GM19463 (cell line): ENCODE results near the gene SLC4A7.
A peak's percentile ranks its signal among the peaks of the same experiment; 100 is the strongest.

Experiments used
- ATAC-seq: cut with Tn5 transposase; IDR thresholded peaks from one replicate; pipeline ENCODE4 v1.9.1; 2021; ENCODE audit warnings: mild to moderate bottlenecking, moderate library complexity; ENCODE audit not compliant: unreplicated experiment

Gene SLC4A7

GRCh38 chr3:27368831-27369607 is 115.2 kb downstream of the SLC4A7 start, which contains the start of gene NEK10:
Gene NEK10, minus strand, starts transcription at chr3:27369383. Its CDS starts 16,501 bp downstream, at chr3:27352882.
- ATAC-seq, result peak; percentile 100

DNA sequence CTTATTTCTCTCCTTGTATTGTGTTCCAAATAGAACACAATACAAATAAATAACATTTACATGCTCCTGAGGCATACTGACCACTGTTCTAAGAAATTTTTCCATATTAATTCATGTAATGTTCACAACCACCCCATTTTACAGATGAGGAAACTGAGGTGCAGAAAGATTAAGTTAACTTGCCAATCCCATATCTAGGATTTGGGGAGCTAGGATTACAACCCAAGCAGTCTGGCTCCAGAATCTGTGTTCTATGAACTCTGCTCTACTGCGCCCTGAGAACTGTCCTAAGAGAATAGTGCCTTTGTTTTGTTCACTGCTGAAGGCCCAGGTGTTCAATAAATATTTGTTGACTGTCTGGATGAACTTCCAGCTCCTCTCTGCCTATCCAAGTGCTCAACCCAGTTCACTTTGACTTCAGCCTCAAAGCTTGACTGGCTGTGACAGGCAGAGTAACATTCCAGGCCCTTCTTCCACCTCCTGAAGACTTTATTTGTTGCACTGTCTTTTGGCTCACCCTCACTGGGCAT is 118.1 kb downstream of the SLC4A7 start:
- ATAC-seq, result no peak

- ATAC-seq, result peak; percentile 49
Measured at GRCh38 chr3:27360113-27361078, 123.8 kb downstream of the SLC4A7 start.

DNA sequence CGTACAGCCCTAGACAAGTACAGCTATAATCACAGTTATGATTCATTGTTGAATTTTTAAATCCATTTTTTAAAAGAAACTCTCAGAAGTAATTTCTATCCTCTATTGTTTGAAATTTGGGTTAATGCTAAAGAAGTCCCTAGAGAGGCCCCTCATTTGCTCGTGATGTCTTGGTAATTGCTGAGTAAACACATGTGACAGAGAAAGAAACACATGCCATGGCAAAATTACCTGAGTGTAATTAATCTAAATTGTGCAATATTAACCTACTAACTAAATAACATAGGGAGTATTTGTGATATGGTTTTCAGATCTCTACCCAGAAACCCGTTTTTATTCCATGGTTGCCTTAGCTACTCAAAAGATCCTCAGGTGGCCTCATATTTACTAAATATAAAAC is 125.8 kb downstream of the SLC4A7 start:
- no peak for ATAC-seq

DNA sequence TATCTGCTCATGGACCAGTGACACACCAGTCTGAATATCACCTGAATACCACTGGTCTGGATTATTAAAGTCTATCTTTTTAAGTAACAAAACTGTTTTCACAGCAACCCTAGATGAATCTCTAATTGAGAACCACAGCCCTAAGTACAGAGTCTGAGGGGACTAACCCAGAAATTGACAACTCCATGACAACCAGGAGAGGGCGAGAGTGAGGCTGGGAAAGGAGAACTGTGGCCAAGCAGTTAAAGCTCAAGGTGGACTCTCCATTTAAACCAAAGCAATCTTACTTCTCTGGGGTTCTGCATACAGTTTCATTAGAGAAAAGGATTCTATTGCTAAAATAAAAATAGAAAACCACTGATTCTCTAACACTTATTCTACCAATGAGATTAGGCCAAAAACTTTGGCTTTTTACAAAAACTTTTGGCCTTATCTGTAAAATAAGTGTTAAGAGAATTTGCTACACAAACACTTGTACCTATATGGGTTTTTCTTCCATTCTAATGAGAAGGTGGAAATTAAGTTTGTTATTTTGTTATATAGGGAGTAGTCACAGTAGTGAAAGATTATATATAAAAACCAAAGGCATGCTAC is 126.4 kb downstream of the SLC4A7 start:
- peak; percentile 83 for ATAC-seq

- no peak for ATAC-seq
Measured at GRCh38 chr3:27356976-27357375, 127.2 kb downstream of the SLC4A7 start.

- no peak for ATAC-seq
Measured at GRCh38 chr3:27354588-27355203, 129.5 kb downstream of the SLC4A7 start.

GRCh38 chr3:27354161-27354560 is 130.0 kb downstream of the SLC4A7 start:
- no peak for ATAC-seq

- ATAC-seq, result no peak
Measured at GRCh38 chr3:27353221-27353620, 131.0 kb downstream of the SLC4A7 start.

DNA sequence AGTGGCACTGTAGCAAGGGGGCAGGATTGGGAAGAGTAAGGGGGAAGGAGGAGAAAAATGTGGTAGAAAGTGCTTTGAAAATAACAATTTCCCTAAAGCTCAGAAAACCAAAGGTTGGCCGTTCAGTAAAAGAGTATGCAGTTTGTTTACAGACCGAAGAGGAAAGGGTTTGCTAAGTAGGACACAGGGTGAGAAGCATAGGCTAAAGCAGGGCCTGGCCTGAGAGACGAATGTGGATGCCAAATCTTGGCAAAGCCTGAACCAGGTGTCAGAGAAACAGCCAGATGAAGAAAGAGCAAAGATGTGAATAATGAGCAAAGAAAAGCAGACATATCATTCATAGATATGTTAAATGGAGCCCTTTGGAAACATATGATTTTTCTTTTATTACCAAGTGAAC is 132.1 kb downstream of the SLC4A7 start:
- no peak for ATAC-seq

- ATAC-seq, result peak; percentile 62
Measured at GRCh38 chr3:27349832-27350231, 134.4 kb downstream of the SLC4A7 start.

GRCh38 chr3:27345959-27346865 is 138.0 kb downstream of the SLC4A7 start:
- ATAC-seq, result no peak

GRCh38 chr3:27345493-27345892 is 138.7 kb downstream of the SLC4A7 start:
- ATAC-seq, result no peak

DNA sequence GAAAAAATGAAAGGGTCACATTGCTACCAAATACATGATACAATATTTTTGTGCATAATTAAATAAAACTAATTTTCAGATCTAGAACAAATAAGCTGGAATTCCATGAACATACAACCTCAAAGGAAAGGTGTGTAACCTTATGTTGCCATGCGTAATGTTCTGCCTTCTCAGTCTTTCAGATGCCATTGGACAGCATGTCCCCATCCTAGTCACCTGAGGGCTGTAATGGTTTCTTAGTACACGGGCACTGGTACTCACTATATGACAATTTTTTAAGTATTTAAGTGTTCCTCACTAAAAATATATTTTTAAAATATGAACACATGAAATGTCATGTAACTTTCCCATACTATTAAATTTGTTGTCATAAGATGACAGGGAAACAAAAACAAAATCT is 139.1 kb downstream of the SLC4A7 start:
- no peak for ATAC-seq

DNA sequence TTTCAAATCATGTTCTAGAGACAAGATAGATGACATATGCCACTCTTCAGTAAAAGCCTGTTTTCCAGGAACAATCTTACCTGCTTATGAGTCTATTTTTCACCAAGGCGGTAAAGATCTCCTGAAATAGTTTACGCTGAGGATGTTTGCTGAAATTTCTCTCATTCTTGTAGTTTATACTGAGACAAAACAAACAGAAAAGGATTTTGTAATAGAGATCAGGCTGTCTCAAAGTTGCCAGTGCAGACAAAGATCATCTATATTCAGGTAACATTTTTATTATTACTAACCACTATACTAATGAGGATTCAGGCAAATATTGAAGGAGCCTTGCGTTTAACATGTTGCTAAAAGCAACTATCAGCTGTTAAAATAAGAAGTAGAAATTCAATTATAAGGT is 140.0 kb downstream of the SLC4A7 start:
- ATAC-seq, result no peak

DNA sequence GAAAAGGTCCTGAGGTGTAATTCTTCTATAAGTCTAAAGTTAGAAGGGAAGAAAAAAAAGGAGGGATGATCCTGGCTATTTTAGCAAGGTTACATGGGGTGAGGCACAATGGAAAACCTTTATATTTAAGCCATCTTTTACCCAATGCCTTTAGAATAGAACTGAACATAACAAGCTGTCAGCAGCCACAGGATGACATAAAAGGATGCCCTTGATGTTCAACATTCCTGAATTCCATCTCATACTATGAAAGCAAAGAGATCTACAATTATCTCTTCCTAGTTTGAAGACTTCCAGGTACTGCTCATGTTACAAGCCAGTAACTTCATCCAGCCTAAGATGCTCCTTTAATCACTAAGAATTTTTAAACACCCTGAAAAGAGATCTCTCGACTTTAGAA is 141.9 kb downstream of the SLC4A7 start:
- ATAC-seq, result no peak

GRCh38 chr3:27340534-27340933 is 143.7 kb downstream of the SLC4A7 start:
- ATAC-seq, result no peak

DNA sequence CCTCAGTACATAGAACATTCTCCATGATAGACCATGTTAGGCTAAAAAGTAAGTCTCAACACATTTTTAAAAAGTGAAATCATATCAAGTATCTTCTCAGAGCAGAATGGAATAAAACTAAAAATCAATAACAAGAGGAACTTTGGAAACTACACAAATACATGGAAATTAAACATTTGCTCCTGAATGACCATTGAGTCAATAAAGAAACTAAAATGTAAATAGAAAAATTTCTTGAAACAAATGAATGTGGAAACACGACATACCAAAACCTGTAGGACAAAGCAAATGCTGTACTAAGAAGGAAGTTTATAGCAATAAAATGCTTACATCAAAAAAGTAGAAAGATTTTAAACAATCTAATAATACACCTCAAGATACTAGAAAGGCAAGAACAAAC is 148.6 kb downstream of the SLC4A7 start:
- no peak for ATAC-seq

- no peak for ATAC-seq
Measured at GRCh38 chr3:27333843-27334242, 150.3 kb downstream of the SLC4A7 start.
